Measurements from ENCODE around the gene GDF9. TPM values are rescaled to one million over a fixed set of nuclear protein-coding genes. Genes with fewer than 3 reads are reported as not detected.
A peak's percentile ranks its signal among the peaks of the same experiment; 100 is the strongest.

Gene GDF9
- total RNA-seq, 3 donors from 2014 or later, result 0.28 to 0.41 (median 0.36) TPM

GRCh38 chr5:132829742-132830435, 36.4 kb downstream of the GDF9 start:
- ATAC-seq (peak; percentile 87), DNase-seq (peak; percentile 87 to 92 (median 89))
- TF ChIP-seq CTCF (IDR thresholded peaks at IDR 0.05), result peak; percentile 89
- Histone ChIP-seq H3K9me3 (no peaks in the 10 kb centered on the region), H3K4me1 (ENCODE audit: low read depth) (peaks cover 11% of the 10 kb centered on the region), H3K36me3 (ENCODE audit: low read depth) (no peaks in the 10 kb centered on the region), H3K4me3 (peak overlapping the region; percentile 63)
- intact Hi-C loops (cut with DNase I, micrococcal nuclease), result loop anchor here in 1 of 2 donors (2.0 kb wide), 1 partner anchor 37 kb away; the partner anchor contains the start of genes GDF9 and UQCRQ

GRCh38 chr5:132828846-132829494, 37.3 kb downstream of the GDF9 start:
- H3K36me3 ChIP-seq (ENCODE audit: low read depth), result no peaks in the 10 kb centered on the region
- DNase-seq (peak in 1 of 3 donors; percentile 56), ATAC-seq (no peak)
- H3K9me3 ChIP-seq, result no peaks in the 10 kb centered on the region
- TF ChIP-seq CTCF (IDR thresholded peaks at IDR 0.05), result no peak
- intact Hi-C loops (cut with DNase I, micrococcal nuclease), result loop anchor here in 1 of 2 donors (2.0 kb wide), 1 partner anchor 38 kb away; the partner anchor contains the start of genes GDF9 and UQCRQ
- H3K4me3 ChIP-seq, result no peak overlapping the region
- H3K4me1 ChIP-seq (ENCODE audit: low read depth), result peaks cover 11% of the 10 kb centered on the region

GRCh38 chr5:132827943-132828673, 38.2 kb downstream of the GDF9 start:
- intact Hi-C loops (cut with DNase I, micrococcal nuclease), result loop anchor here in 1 of 2 donors (2.0 kb wide), 1 partner anchor 39 kb away; the partner anchor contains the start of genes GDF9 and UQCRQ
- H3K9me3 ChIP-seq, result no peaks in the 10 kb centered on the region
- ATAC-seq, result no peak
- no peaks in the 10 kb centered on the region for H3K36me3 ChIP-seq (ENCODE audit: low read depth)
- no peak overlapping the region for H3K4me3 ChIP-seq
- TF ChIP-seq CTCF (IDR thresholded peaks at IDR 0.05), result no peak
- no peak for DNase-seq
- H3K4me1 ChIP-seq (ENCODE audit: low read depth), result peaks cover 11% of the 10 kb centered on the region

- TF ChIP-seq CTCF (IDR thresholded peaks at IDR 0.05), result no peak
- intact Hi-C loops (cut with DNase I, micrococcal nuclease), result no loop called here
- ATAC-seq (no peak), DNase-seq (no peak)
- Histone ChIP-seq H3K4me1 (ENCODE audit: low read depth) (peaks cover 9% of the 10 kb centered on the region), H3K9me3 (no peaks in the 10 kb centered on the region), H3K4me3 (no peak overlapping the region), H3K36me3 (ENCODE audit: low read depth) (no peaks in the 10 kb centered on the region)
Observed at GRCh38 chr5:132826424-132827082, 39.7 kb downstream of the GDF9 start.

GRCh38 chr5:132825834-132826391, 40.4 kb downstream of the GDF9 start:
- Histone ChIP-seq H3K4me1 (ENCODE audit: low read depth) (peaks cover 6% of the 10 kb centered on the region), H3K4me3 (no peak overlapping the region), H3K36me3 (ENCODE audit: low read depth) (no peaks in the 10 kb centered on the region), H3K9me3 (no peaks in the 10 kb centered on the region)
- DNase-seq (no peak), ATAC-seq (no peak)
- intact Hi-C loops (cut with DNase I, micrococcal nuclease), result no loop called here
- no peak for TF ChIP-seq CTCF (IDR thresholded peaks at IDR 0.05)

Data from mucosa of descending colon (tissue), 3 donors.